ENCODE measurements around the gene C4BPA.

C4BPA gene

DNA sequence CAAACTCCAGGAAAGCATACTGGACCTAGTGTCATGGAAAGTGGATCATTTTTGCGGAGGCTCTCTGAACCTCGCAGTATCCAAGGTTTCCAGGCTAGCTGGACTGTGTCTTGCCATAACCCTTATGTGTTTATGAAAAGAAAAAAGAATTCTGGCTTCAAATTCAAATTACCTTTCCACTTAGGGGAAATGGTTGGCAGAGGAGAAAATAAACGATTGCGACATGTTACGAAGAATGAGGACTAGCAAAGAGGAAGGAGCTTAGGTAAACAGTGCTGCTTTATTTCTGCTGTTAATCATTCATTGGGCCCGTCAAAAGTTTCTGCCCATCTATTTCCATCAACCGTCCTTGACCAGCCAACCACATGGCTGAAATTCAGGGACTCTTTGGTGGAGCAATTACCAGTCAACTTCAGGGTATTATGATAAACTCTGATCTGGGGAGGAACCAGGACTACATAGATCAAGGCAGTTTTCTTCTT lies at the start of gene C4BPA:
Gene C4BPA (plus strand): TSS at position 342 of the 482 bp plus-strand sequence. CDS start 8,793 bp downstream, outside the sequence.
- peak; percentile 11 for DNase-seq (ENCODE audit: low spot score)

DNA sequence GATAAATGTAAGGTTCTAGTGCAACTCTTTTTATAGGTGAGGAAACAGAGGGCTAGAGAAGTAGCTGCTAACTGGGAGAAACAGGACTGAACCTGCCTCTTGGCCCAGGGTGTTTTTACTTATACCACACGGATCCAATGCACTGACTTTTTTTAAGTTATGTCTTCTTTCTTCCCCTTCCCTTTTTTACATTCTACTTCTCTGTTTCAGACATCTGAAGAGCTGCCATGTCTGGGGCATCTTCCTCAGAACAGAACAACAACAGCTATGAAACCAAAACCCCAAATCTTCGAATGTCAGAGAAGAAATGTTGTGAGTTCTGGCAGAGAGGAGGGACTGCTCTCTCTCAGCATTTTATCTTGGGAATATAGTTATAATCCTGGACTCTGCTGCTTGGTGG lies 49.5 kb upstream of the C4BPA start:
- no peak for DNase-seq (ENCODE audit: low spot score)

DNA sequence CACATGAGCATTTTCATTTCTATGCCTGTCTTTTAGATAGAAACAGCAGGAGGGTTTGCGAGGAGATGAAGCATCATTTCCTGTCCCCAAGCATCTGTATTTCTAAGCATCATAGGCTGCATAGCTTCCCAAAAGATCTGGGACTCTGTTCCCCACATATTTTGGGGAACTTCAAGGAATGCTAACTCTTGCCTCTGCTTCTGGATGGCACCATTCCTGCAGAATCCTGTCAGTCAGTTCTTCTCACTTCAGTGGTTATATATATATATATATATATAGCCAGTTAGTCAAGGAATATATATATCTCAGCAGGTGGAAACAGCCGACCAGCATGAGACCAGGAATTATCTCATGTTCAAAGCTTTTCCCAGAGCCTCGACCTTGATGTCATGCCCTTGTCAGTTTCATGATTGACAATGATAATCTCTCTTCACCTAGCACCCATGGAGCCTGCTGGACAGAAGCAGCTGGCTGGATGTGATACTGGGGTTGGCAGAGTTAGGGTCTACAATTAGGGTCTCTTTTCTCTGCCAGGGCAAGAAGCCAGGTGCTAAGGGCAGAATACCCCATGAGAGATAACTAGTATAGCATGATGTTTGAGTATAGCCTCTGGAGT lies 48.5 kb upstream of the C4BPA start:
- DNase-seq (ENCODE audit: low spot score), result no peak

DNA sequence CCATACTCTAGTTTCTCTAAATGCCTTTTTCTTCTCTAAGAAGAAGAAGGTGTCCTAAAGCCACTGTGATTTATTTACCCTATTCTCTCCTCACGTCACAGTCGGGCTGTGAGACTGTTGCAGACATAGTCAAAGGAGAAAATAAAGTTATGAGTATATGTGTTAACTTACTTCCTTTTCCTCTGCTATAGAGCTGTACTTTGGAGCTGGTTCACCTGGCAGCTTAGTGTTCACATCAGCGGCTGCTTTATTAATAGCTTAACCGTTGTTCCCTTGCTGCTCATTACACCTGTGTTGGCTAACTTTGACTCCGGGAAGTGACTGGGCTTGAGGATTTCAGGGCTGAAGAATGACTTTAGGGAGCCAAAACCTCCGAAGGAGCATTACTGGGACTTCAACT lies 47.4 kb upstream of the C4BPA start:
- DNase-seq (ENCODE audit: low spot score), result no peak

DNA sequence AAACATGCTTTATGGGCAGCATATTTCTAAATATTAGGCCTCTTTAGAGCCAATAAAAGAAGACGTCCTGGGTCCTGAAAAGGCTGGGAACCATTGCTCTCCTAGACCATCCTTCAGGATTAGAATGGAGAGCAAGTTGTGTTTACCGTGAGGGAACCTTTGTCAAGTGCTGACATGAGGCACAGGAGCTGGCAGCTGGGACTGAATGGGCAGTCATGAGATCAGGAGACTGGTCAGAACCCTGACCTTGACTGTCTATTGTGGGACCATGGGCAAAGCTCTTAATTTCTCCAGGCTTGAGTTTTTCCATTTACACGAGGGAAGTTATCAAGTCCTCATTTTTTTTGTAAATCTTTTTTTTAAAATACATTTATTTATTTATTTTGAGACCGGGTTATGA lies 45.8 kb upstream of the C4BPA start:
- DNase-seq (ENCODE audit: low spot score), result no peak

DNA sequence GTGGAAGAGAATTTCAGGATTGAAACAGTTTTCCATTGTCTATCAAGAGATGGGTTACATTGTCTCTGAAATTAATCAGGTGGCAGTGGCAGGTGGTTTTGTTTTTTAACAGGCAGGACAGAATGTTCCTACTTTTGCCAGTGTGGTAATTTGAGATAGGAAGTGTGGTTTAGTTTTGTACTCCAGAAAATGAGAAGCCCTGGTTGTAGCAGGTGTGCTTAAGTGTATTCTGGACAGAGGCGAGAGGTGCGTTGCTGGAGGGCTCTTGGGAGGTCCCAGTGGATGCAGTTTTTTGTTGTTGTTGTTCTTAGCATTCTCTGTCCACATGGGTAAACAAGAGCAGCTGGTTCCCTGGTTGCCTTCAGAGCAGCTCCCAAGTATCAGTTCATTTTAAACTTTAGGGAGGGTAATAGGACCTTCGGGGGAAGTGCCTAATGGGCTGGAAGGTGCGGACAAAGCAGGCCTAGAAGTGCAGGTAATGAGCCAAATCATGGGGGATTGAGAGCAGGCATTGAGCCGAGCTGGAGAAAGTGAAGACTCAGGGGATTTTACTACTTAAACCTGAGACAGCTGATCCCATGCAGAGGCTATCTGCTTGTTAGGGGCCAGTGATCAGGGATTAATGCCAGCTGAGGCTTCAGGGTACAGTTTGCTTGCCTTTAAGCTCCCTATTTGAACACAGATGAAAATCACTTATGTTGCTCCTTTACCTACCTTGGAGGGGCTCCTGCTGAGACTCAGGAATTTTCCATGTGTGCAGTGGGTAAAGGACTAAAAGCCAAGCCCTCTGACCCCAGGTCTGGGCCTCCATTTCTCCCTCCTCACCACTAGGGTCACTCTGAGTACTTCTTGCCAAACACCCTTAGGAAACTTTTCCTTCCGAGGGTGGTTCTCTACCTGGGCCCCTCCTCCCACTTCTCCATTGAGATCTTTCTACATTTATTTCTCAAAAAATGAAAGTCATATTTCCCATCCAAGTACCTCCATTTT lies 44.9 kb upstream of the C4BPA start:
- DNase-seq (ENCODE audit: low spot score), result no peak

DNA sequence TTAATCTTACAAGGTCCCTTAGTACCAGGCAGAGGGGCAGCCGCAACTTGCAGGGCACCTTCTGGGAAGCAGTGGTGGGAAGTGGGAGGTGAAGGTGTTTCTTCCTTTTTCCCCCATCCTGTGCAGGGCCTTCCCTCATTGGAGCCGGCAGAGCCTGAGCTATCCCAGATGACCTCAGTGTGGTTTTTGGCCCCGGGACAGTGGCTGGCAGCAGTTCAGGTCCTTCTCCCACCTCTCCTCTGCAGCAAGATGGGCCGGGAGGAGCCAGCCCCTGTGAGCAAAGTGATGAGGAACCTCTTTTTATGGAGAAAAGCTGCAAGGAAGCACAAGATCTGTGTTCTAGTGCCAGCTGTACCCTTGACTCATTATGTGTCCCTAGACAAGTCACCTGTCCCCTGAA lies 44.2 kb upstream of the C4BPA start:
- DNase-seq (ENCODE audit: low spot score), result no peak

DNA sequence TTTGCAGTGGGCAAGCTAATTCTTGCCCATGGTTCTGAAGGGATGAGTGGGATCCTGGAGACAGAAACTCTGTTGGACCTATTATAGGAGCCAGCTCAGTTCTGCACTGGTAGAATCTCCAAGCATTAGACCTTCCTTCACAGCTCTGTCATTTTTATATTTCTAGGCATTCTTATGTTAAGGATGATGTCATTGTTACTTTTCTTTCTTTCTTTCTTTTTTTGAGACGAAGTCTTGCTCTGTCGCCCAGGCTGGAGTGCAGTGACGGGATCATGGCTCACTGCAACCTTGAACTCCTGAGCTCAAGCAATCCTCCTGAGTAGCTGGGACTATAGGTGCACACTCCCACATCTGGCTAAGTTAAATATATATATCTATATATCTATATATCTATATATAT lies 43.4 kb upstream of the C4BPA start:
- DNase-seq (ENCODE audit: low spot score), result no peak

DNA sequence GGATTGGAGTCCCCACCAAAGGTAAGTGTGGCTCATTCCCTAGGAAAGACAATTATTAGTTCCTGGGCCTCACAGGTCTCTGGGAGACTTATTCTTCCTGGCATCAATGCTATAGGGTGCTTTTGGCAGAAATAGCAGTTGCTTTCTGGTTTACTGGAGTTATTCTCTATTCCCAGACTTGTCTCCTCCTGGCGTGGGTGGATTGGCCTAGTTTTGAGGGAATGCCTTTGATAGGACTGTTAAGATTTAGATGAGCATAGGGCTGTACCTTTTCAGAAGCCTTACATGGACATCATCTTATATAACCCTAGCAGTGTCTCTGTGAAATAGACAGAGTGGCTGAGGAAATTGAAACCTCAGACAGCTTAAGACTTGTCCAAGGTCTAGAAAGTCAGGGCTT lies 42.0 kb upstream of the C4BPA start:
- DNase-seq (ENCODE audit: low spot score), result no peak

DNA sequence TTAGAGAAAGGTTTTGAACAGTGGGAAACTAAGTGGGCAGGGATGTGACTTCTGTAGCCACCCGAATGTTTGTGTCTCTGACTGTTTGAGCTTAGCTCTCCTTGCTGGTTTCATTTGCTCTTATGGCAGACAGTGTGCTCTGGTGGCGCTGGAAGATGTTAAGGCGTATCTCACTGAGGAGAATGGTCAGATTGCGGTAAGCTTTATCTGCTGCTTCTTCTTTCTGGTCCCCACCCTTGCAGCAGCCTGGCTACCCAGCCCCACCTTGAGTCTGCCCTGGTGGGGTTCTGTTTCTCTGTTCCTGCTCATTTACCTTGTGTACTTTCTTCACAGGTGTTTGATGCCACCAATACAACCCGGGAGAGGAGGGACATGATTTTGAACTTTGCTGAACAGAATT lies 41.0 kb upstream of the C4BPA start:
- DNase-seq (ENCODE audit: low spot score), result no peak

DNA sequence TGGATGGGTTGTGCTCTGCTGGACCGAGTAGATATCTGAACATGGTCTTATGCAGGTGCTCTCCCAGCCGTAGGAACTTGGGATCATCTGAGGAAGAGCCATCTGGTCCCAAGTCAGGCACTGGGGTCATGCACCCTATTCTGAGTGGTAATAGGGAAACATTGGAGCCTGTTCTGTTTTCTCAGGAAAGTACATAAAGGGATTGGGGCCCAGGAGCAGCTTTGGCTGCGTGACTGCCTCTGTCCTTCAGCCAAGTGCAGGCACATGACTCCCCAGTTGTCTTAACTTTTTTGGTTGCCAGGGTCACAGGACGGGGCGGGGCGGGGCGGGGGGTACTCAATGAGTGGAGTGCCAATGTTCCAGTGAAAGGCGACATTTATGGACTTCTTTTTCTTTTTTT lies 39.5 kb upstream of the C4BPA start:
- no peak for DNase-seq (ENCODE audit: low spot score)

DNA sequence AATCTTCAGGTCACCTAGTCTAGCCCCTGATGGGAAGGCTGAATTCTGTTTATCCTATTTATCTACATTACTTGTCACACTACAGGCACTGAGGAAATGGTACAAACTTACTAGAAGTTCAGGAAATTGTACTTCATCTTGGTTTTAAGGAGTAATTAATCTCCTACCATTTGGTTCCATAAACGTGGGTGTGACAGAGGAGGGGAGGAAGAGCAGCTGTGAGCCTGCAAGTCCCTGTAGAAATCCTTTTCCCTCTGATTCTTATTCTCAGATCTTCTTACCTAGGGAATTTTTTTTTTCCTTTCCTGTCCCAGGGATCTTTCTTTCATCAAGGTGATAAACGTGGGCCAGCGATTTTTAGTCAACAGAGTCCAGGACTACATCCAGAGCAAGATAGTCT lies 36.8 kb upstream of the C4BPA start:
- DNase-seq (ENCODE audit: low spot score), result no peak

DNA sequence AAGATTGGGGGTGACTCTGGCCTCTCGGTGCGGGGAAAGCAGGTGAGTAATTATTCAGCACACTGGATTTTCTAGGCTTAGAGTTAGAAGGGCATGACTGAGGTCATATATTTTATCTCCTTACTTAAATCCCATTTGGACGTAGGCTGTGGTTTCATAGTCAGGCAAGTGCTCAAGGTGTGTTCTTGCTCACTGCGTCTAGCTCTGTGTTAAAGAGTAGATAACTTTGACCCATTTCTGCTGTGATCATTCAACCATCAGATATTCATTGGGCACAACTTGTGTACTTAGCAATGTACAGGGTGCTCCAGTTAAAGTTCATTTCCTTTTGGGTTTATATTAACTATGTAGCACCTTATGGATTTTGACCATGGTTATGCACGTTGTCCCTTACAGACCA lies 36.4 kb upstream of the C4BPA start:
- no peak for DNase-seq (ENCODE audit: low spot score)

DNA sequence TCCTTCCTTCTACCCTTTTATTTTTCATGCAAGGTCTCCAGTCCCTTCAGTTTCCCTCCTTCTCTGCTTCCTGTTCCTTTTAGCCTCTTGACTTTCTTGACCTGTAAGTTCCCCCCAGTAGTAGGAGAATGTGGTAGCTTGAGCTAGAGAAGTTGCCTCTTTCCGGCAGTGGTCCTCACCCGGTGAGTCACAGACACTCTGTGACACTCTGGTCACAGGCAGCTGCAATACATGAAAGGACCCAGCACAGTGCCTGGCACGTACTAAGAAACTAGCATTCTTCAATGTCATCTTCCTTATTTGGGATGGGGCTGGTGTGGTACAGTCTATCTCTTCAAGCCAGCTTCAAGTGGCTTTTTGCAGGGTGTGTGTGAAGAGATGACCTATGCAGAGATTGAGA lies 35.0 kb upstream of the C4BPA start:
- DNase-seq (ENCODE audit: low spot score), result no peak

DNA sequence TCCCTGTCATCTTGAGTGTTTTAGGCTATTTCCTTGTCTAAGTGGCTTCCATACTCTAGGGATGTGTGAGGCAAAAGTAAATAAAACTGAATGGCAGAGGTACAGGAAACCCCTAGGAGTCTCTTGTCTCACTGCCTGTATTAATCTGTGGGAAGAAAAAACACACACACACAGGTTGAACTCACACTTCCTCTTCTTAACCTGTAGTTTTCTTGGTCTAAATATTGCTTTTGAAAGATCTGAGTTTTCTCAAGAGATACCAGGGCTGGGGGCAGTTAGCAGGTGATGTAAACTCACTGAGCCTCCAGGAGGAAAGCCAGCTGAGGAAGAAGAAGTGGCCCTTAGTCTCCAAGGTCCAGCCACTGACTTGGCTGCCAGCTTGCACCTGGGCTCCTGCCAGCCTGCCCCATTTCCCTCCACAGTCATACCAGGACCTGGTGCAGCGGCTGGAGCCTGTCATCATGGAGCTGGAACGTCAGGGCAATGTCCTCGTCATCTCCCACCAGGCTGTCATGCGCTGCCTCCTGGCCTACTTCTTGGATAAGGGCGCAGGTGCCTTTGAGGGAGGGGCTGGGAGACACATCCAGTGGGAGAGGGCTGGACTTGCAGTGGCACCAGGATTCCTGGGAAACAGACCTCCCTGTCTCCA lies 34.1 kb upstream of the C4BPA start:
- no peak for DNase-seq (ENCODE audit: low spot score)

DNA sequence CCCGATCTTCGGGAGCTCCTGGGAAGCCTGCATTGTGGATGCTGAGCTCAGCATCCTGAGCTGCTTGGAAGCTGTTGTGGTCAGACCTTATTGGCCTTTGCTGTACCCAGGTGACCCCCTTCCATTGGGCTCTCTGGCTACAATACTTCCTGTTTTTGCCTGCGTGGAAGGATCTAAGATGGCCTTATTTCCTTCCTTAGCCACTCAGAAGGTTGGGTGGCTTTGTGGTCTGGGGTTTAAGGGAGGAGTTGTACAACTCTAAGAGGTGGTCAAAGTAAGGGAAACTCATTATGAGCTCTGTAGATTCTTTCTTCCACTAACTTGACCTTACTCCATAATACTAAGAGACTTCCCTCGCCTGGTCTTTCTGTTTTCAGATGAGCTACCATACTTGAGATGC lies 33.2 kb upstream of the C4BPA start:
- DNase-seq (ENCODE audit: low spot score), result no peak

DNA sequence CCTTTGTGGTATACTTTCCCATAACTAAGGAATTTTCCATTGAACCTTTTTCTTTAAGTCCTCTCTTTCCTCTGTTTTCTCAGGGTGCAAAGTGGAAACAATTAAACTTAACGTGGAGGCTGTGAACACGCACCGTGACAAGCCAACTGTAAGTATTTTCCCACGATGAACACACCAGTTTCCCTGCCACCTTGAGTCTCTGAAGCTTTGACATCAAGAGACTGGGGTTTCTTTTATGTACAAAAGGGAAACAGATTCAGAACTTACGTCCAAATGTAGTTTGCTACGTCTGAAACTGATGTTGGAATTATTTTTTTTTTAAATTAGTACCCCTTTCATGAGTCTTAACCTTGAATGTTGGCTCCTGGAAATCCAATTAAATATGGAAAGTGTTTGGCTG lies 32.6 kb upstream of the C4BPA start:
- no peak for DNase-seq (ENCODE audit: low spot score)

DNA sequence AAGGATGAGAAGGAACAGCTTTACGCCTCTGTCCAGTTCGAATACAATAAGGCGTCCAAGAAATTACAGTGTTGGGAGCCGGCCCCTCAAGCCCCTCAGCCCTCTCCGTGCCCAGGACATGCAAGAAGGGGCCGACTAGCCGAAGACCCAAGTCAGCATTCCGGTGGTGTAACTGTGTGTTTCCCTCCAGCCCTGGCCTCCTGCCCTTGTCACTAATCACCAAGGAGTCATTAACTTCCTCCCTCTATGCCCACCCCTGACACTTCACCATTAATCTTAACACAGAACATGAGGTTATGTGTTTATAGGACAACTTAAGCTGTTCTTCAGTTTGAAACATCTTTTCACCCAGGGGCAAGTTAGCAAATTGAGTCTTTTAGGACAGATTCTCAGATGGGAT lies 31.8 kb upstream of the C4BPA start:
- no peak for DNase-seq (ENCODE audit: low spot score)

DNA sequence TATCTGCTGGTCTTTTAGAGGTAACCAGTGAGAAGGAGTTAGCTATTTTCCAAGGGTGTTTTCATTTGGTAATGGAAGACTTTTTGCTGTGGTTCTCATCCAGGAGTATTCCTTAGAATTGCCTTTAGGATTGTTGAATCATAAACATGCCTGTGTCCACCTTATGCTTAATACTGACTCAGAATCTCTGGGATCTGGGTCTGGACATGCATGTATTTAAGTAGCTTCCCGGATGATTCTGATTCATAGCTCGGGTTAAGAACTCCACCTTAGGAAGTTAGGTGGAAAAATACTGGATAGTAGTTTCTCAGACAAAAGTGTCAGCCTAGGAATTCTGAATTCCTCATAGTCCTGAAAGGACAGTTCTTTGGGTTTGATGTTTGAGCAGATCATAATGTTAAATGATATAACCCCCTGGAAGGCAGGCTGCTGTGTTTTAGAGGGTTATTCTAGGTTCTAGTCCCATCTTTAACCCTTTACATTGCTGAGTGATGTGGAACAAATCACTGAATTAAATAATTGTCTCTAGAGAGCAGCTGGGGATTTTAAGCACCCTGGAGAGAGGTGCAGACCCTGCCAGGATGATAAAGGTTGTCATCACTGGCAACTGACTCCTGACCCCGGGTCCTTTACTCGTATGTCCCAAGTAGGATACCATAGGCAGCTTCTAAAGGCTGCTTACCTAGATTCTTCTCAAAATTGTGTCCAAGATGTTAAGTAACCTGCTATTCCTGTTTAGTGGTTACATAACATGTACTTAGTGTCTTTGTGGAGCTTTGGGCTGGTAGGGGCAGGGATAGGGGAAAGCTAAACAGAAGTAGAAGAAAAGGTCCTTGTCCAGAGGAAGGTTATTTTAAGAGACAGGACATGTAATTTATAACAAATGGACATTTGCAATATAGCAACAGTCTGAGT lies 29.9 kb upstream of the C4BPA start:
- no peak for DNase-seq (ENCODE audit: low spot score)

DNA sequence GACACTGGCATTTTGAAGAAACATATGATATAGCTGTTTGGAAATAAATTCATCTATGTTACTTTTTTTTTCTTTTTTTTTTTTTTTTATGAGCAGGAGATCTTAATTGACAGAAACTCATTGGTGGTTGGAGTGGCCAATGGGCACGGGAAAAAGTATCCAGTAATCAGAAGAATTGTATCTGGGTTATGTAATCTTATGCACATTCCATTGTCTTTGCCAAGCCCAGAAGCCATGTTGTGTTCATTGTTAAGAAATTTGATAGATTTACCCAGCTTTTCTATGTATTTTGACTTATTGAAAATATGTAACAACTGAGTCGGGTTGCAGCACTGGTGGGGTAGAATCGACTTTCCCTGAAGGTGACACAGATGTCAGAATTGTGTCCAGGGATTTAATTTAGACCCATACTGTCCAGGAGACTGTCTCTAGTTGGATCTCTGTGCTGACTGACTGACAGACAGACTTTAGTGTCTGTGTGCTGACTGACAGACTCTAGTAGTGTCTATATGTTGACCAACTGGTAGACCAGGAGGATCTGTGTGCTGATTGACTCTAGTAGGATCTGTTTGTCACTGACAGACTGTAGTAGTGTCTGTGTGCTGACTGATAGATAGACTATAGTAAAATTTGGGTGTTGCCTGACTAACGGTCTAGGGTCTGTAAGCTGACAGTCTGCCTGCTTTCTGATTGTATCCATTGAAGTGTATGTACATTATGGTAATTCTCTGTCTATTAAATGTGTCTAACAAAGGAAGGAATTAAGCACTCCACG lies 27.7 kb upstream of the C4BPA start:
- no peak for DNase-seq (ENCODE audit: low spot score)

DNA sequence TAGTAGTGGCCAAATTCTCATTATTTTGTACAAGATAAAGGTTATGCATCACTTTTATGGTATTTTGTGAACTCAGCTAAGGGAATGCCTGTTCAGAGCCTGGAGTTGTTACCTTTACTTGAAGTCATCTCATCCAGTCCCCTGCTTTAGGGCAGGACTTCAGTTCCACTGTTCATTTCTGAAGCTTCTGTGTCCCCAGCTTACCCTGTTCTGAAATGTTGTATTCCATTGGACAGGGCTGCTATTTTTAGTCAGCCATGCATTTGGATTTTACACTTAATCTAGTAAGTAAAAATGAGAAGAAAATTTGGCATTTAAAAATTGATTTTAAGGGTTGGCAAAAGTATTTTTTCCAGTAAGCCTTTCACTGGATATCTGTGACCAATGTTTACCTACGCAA lies 27.0 kb upstream of the C4BPA start:
- DNase-seq (ENCODE audit: low spot score), result no peak

Data from HuH-7.5 (cell line).